Naive thymus-derived CD8-positive, alpha-beta T cell (primary cell): ENCODE results near the gene PARP1. TPM values are rescaled to one million over a fixed set of nuclear protein-coding genes. Genes with fewer than 3 reads are reported as not detected.
A peak's percentile ranks its signal among the peaks of the same experiment; 100 is the strongest.

Source experiments
- ATAC-seq, 2 donors: fragments of 150-1000 bp; cut with Tn5 transposase in 1 of 2; sonication (Bioruptor Pico), chemical (Tn5 transposase) in 1 of 2; 1 replicate in 1 of 2; 2 replicates in 1 of 2; pipeline ENCODE4 v1.10.0; 2021; ENCODE audit warnings: mild to moderate bottlenecking in 2 of 2, moderate library complexity in 2 of 2
- POLR2A ChIA-PET: fragments of 350-600 bp; sonication (Branson Sonifier 250); formaldehyde crosslinking; loops from one replicate; lab custom pipeline; 2021; ENCODE audit warnings: antibody characterized with exemption; lab: Charles Lee
- DNase-seq, 10 donors: peaks; one replicate each; pipeline versions ENCODE4 v3.0.0 to v3.0.0-alpha.2; 2020 to 2022
- H3K27ac Mint-ChIP-seq, 10 donors: one replicate each; pipeline ENCODE4 v1.8.0; 2020 to 2022; ENCODE audit warnings: mild to moderate bottlenecking in 10 of 10, mixed read lengths in 10 of 10, moderate library complexity in 4 of 10, inconsistent platforms in 1 of 10
- H3K27me3 Mint-ChIP-seq, 5 donors: one replicate each; pipeline ENCODE4 v1.8.0; 2021 to 2022; ENCODE audit warnings: mixed read lengths in 5 of 5
- H3K36me3 Mint-ChIP-seq, 3 donors: one replicate each; pipeline ENCODE4 v1.8.0; 2020 to 2022; ENCODE audit warnings: mixed read lengths in 3 of 3, mild to moderate bottlenecking in 2 of 3, inconsistent platforms in 1 of 3
- H3K4me1 Mint-ChIP-seq, 4 donors: one replicate each; pipeline ENCODE4 v1.8.0; 2021 to 2022; ENCODE audit warnings: mixed read lengths in 4 of 4
- H3K4me3 Mint-ChIP-seq, 10 donors: one replicate each; pipeline ENCODE4 v1.8.0; 2020 to 2022; ENCODE audit warnings: mild to moderate bottlenecking in 10 of 10, mixed read lengths in 10 of 10, moderate library complexity in 6 of 10, inconsistent platforms in 1 of 10
- H3K9me3 Mint-ChIP-seq, 9 donors: one replicate each; pipeline ENCODE4 v1.8.0; 2020 to 2022; ENCODE audit warnings: mixed read lengths in 9 of 9, mild to moderate bottlenecking in 3 of 9, inconsistent platforms in 1 of 9, moderate library complexity in 1 of 9
- polyA plus RNA-seq, 3 donors: library from polyadenylated mRNA; unstranded; fragments of 300-500 nt; fragmentation: Illumina TruSeq; gene quantifications; one replicate each; pipeline ENCODE4 v1.2.3, GENCODE V29; 2021
- total RNA-seq, 8 experiments: library from RNA in 2 of 8; stranded (reverse) in 2 of 8; gene quantifications; one replicate each; pipeline ENCODE4 v1.2.3 and lab custom pipeline; 2021 to 2026

PARP1 gene
- total and polyA plus RNA-seq, 5 experiments from 2014 or later = 98.6 to 128 (median 103) TPM

DNA sequence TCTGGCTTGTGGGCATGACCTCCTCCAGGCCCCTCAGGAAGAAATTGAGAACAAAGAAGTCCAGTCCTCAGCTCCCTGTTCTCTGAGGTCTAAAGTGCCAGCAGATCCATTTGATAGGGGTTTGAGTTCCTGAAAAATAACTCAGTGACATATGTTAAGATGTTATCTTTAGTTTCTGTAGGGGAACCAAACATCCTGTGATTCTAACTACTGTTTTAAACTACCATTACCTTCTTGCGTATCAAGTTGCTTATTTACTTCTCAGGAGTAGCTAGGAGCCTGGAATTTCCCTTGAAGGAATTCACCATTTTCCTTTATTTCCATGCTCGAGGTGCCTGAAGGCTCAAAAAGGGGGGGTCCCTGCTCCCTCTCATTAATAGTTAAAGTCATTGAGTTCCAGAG, 80.1 kb downstream of the PARP1 start:
- H3K27ac Mint-ChIP-seq = no peak overlapping the region
- no peaks in the 10 kb centered on the region for H3K36me3 Mint-ChIP-seq
- POLR2A ChIA-PET = interaction anchor here (1.0 kb wide), 1 partner anchor 21 kb away, joined by 3 read pairs; no protein-coding TSS in a partner anchor

DNA sequence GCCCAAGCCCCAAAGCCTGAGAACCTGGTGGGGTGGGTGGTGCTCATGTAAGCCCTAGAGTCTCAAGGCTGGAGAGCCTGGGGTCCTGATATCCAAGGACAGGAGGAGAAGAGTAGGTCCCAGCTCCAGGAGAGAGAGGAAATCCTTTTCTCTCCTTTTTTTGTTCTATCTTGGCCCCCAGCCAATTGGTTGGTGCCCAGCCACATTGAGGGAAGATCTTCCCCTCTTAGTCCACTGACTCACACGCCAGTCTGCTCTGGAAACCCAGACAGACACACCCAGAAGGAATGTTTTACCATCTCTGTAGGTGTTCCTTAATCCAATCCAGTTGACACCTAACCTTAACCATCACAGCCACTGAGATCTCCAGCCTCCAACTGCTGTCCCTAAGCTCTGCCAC, 82.7 kb downstream of the PARP1 start:
- Mint-ChIP-seq H3K4me1 (no peaks in the 10 kb centered on the region), H3K27ac (peak overlapping the region in 1 of 10 donors; percentile 75), H3K4me3 (no peak overlapping the region), H3K27me3 (peaks cover 0 to 13% (median 3%) of the 10 kb centered on the region in 5 donors), H3K9me3 (no peaks in the 10 kb centered on the region), H3K36me3 (no peaks in the 10 kb centered on the region)
- DNase-seq (no peak), ATAC-seq (no peak)
- POLR2A ChIA-PET = no interaction called here

More for the DNA sequence above, 80.1 kb downstream of the PARP1 start:
- Mint-ChIP-seq H3K9me3 (no peaks in the 10 kb centered on the region), H3K4me3 (no peak overlapping the region), H3K27me3 (peaks cover 0 to 3% (median 0%) of the 10 kb centered on the region in 5 donors), H3K4me1 (no peaks in the 10 kb centered on the region)
- DNase-seq = no peak
- no peak for ATAC-seq

DNA sequence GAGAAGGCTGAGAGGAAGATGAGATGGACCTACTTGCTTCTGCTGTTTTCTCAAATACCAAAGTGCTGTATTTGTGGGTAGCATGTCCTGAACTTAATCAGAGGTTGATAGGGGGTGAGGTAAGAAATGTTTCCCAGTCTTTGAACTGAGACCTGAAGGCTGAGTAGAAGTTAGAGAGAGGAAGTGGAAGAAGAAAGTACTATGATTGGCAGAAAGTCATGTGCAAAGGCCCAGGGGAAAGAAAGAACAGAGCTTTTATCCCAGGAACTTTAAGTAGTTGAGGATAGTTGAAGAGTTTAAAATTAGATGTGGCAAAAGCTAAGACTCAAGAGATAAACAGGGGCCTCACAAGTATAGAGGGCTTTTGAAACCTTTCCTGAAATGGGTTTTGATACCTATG, 83.4 kb downstream of the PARP1 start:
- H3K4me1 Mint-ChIP-seq = no peaks in the 10 kb centered on the region
- no peaks in the 10 kb centered on the region for H3K36me3 Mint-ChIP-seq
- no peak overlapping the region for H3K27ac Mint-ChIP-seq
- ATAC-seq (no peak), DNase-seq (no peak)
- POLR2A ChIA-PET = no interaction called here
- no peak overlapping the region for H3K4me3 Mint-ChIP-seq
- H3K9me3 Mint-ChIP-seq = no peaks in the 10 kb centered on the region
- H3K27me3 Mint-ChIP-seq = peaks cover 0 to 13% (median 3%) of the 10 kb centered on the region in 5 donors

DNA sequence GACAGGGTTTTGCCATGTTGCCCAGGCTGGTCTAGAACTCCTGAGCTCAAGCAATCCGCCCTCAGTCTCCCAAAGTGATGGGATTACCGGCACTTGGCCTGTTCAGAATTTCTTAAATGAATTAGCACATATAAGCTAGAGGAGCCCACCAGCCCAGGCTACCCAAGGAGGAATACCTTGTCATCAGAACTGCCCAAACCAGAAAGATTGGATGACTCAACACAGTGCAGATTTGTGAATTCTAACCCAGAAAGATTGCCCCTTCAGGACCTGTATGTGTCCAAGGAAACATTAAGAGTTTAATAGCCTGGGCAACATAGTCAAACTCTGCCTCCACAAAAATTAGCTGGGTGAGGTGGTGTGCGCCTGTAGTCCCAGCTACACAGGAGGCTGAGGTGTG, 84.9 kb downstream of the PARP1 start:
- DNase-seq (no peak), ATAC-seq (no peak)
- Mint-ChIP-seq H3K27ac (no peak overlapping the region), H3K27me3 (peaks cover 4 to 18% (median 9%) of the 10 kb centered on the region in 5 donors), H3K9me3 (no peaks in the 10 kb centered on the region), H3K4me3 (no peak overlapping the region), H3K4me1 (no peaks in the 10 kb centered on the region), H3K36me3 (no peaks in the 10 kb centered on the region)
- POLR2A ChIA-PET = no interaction called here

DNA sequence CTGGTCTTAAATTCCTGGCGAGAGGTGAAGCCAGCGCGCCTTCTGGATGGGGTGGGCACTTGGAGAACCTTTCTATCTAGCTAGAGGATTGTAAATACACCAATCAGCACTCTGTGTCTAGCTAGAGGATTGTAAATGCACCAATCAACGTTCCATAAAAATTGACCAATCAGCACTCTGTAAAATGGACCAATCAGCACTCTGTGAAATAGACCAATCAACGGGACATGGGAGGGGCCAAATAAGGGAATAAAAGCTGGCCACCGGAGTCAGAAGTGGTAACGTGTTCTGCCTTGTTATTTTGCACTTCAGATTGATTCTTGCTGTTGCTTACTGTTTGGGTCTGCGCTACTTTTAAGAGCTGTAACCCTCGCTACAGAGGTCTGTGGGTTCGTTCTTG, 87.0 kb downstream of the PARP1 start:
- Mint-ChIP-seq H3K36me3 (no peaks in the 10 kb centered on the region), H3K9me3 (no peaks in the 10 kb centered on the region), H3K27me3 (peaks cover 6 to 20% (median 12%) of the 10 kb centered on the region in 5 donors), H3K4me3 (no peak overlapping the region), H3K4me1 (no peaks in the 10 kb centered on the region), H3K27ac (no peak overlapping the region)
- POLR2A ChIA-PET = no interaction called here
- DNase-seq (no peak), ATAC-seq (no peak)

DNA sequence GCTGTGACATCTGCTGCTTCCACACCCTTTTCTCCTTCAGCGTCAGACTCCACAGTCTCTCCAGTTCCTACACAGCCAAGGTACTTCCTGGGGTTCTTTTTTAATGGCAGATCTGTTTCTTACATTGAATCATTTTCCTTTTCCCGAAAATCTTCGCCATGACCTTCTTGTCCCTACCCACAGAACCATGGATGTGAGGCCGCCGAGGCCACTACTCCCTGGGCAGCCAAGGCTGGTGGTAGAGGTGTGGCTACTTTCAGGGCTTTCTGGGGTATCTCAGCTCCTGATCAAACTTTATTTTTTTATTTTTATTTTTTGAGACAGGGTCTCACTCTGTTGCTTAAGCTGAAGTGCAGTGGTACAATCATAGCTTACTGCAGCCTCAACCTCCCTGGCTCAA, 89.4 kb downstream of the PARP1 start:
- POLR2A ChIA-PET = no interaction called here

DNA sequence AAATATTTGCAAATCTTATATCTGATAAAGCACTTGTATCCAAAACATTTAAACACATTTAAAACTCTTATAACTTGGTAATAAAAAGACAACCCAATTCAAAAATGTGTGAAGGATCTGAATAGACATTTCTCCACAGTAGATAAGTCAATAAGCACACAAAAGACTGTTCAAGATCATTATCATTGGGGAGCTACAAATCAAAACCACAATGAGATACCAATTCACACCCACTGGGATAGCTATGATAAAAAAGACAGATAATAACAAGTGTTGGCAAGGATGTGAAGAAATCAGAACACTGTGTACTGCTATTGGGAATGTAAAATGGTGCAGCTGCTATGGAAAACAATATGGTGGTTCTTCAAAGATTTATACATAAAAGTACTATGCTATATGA, 93.8 kb downstream of the PARP1 start:
- no peak for DNase-seq
- no peak for ATAC-seq
- Mint-ChIP-seq H3K9me3 (peaks cover 0 to 1% (median 0%) of the 10 kb centered on the region in 9 donors), H3K27me3 (peaks cover 8 to 18% (median 11%) of the 10 kb centered on the region in 5 donors), H3K36me3 (no peaks in the 10 kb centered on the region), H3K27ac (no peak overlapping the region), H3K4me1 (peaks cover 5 to 7% (median 6%) of the 10 kb centered on the region in 4 donors), H3K4me3 (no peak overlapping the region)
- POLR2A ChIA-PET = interaction anchor here (0.6 kb wide), 1 partner anchor 820 kb away, joined by 4 read pairs; no protein-coding TSS in a partner anchor

More for the DNA sequence above, 89.4 kb downstream of the PARP1 start:
- H3K27me3 Mint-ChIP-seq = peaks cover 7 to 22% (median 10%) of the 10 kb centered on the region in 5 donors
- ATAC-seq = no peak
- no peak overlapping the region for H3K27ac Mint-ChIP-seq
- no peaks in the 10 kb centered on the region for H3K4me1 Mint-ChIP-seq
- no peaks in the 10 kb centered on the region for H3K36me3 Mint-ChIP-seq
- peak overlapping the region in 1 of 10 donors; percentile 28 for H3K4me3 Mint-ChIP-seq
- no peak for DNase-seq
- peaks cover 0 to 1% (median 0%) of the 10 kb centered on the region in 9 donors for H3K9me3 Mint-ChIP-seq

DNA sequence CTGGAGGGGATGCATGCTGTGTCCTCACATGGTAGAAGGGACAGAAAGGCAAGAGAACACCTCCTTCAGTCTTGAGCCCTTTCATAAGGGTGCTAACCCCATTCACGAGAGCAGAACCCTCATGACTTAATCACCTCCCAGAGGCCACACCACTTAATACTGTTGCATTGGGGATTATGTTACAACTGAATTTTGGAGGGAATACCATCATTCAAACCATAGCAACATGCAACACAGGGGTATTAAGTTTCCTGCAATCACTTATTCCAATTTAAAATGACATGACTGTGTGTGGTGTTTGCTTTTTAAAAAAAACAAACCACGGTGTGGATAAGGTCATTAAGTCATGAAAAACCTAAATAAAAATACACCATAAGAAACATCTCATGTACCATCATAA, 95.8 kb downstream of the PARP1 start:
- Mint-ChIP-seq H3K36me3 (no peaks in the 10 kb centered on the region), H3K27me3 (peaks cover 0 to 12% (median 4%) of the 10 kb centered on the region in 5 donors), H3K9me3 (peaks cover 0 to 1% (median 0%) of the 10 kb centered on the region in 9 donors), H3K27ac (no peak overlapping the region), H3K4me1 (peaks cover 6 to 14% (median 10%) of the 10 kb centered on the region in 4 donors), H3K4me3 (no peak overlapping the region)
- POLR2A ChIA-PET = no interaction called here
- DNase-seq (no peak), ATAC-seq (no peak)

DNA sequence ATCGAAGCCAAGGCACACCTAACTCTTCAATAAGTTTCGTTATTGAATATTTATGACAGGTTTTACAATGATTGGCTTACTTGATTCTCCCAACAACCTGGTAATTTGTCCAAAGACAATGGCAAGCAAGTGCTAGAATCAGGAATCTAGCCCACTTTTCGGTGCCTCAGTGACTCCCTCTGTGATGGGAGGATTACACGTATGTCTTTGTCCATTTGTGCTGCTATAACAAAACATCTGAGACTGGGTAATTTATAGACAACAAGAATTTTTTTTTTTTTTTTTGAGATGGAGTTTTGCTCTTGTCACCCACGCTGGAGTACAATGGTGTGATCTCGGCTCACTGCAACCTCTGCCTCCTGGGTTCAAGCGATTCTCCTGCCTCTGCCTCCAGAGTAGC, 96.5 kb downstream of the PARP1 start:
- Mint-ChIP-seq H3K27me3 (peaks cover 0 to 12% (median 4%) of the 10 kb centered on the region in 5 donors), H3K36me3 (no peaks in the 10 kb centered on the region), H3K9me3 (peaks cover 0 to 1% (median 0%) of the 10 kb centered on the region in 9 donors), H3K4me1 (peaks cover 6 to 20% (median 11%) of the 10 kb centered on the region in 4 donors), H3K27ac (no peak overlapping the region), H3K4me3 (no peak overlapping the region)
- POLR2A ChIA-PET = interaction anchor here (0.5 kb wide), 1 partner anchor 1969 kb away, joined by 5 read pairs; no protein-coding TSS in a partner anchor
- no peak for ATAC-seq
- no peak for DNase-seq

Other genes with a start within 250 kb of the PARP1 start
- 10 to 100 TPM; 30.6 to 33.2 TPM for gene ACBD3, start 221.4 kb downstream of the PARP1 start, total RNA-seq
- gene ACBD3, start 221.4 kb downstream of the PARP1 start, polyA plus RNA-seq = 10 to 100 TPM; 11.2 to 16.1 (median 11.8) TPM
- not detected for gene MIXL1, start 184.4 kb downstream of the PARP1 start, total RNA-seq
- gene MIXL1, start 184.4 kb downstream of the PARP1 start, polyA plus RNA-seq = under 1 TPM in 1 of 3 donors, not detected in 2; 0.13 TPM
- gene LIN9, start 98.9 kb downstream of the PARP1 start, total RNA-seq = 1 to 10 TPM; 8.2 to 8.7 TPM
- gene LIN9, start 98.9 kb downstream of the PARP1 start, polyA plus RNA-seq = 1 to 10 TPM; 3.6 to 4.2 (median 4.1) TPM
- under 1 TPM; 0.14 to 0.65 TPM for gene STUM, start 140.7 kb upstream of the PARP1 start, total RNA-seq
- gene STUM, start 140.7 kb upstream of the PARP1 start, polyA plus RNA-seq = not detected